H1 (cell line): ENCODE data around the gene ACSM3. TPM values are rescaled to one million over a fixed set of nuclear protein-coding genes. Genes with fewer than 3 reads are reported as not detected.

Experiments used
- CTCF ChIA-PET: fragments of 300-600 bp; sonication (Branson Sonifier 250); formaldehyde crosslinking; loops from one replicate; lab custom pipeline; 2021; ENCODE audit not compliant: partially characterized antibody; lab: Charles Lee
- POLR2A ChIA-PET: fragments of 300-600 bp; sonication (Branson Sonifier 250); formaldehyde crosslinking; loops from one replicate; lab custom pipeline; 2021; ENCODE audit warnings: inconsistent platforms; ENCODE audit not compliant: partially characterized antibody; lab: Charles Lee
- DNase-seq, 2 experiments: peaks; one replicate each; pipeline versions ENCODE4 v3.0.0 to v3.0.0-alpha.2; 2010 to 2022; ENCODE audit warnings: low spot score in 2 of 2, low read depth in 1 of 2, mixed read lengths in 1 of 2
- FAIRE-seq: peaks from 2 replicates; lab custom pipeline; 2011; peaks lifted over from hg19 to GRCh38; lab: Jason Lieb, UNC
- H2AFZ ChIP-seq: 2 replicates; pipeline ENCODE4 v1.8.1; 2012; ENCODE audit warnings: low read length, inconsistent platforms
- H2AK5ac ChIP-seq: 2 replicates; pipeline ENCODE4 v1.6.1; 2013; ENCODE audit warnings: low read depth, low read length
- H2BK120ac ChIP-seq: replicated peaks from 2 replicates; pipeline ENCODE3; 2013; ENCODE audit warnings: low read depth, low read length, inconsistent platforms
- H2BK12ac ChIP-seq: 2 replicates; pipeline ENCODE4 v1.6.1; 2013; ENCODE audit warnings: low read depth, low read length
- H2BK15ac ChIP-seq: 2 replicates; pipeline ENCODE4 v1.6.1; 2013; ENCODE audit warnings: low read length
- H2BK20ac ChIP-seq: 2 replicates; pipeline ENCODE4 v1.6.1; 2013; ENCODE audit warnings: low read length
- H2BK5ac ChIP-seq: 2 replicates; pipeline ENCODE4 v1.6.1; 2013; ENCODE audit warnings: low read depth, low read length
- H3K14ac ChIP-seq: 2 replicates; pipeline ENCODE4 v1.6.1; 2013; ENCODE audit warnings: inconsistent platforms; ENCODE audit not compliant: insufficient read length
- H3K18ac ChIP-seq: 2 replicates; pipeline ENCODE4 v1.6.1; 2013; ENCODE audit warnings: low read length; ENCODE audit errors: extremely low read depth
- H3K23ac ChIP-seq: 2 replicates; pipeline ENCODE4 v1.6.1; 2013; ENCODE audit warnings: inconsistent platforms; ENCODE audit not compliant: insufficient read length
- H3K23me2 ChIP-seq: 2 replicates; pipeline ENCODE4 v1.6.1; 2013; ENCODE audit warnings: low read depth, low read length
- H3K27ac ChIP-seq: 2 replicates; pipeline ENCODE4 v1.6.1; 2011; ENCODE audit warnings: low read depth, low read length, inconsistent platforms
- H3K27me3 ChIP-seq, 4 experiments: replicated peaks in 1 of 4; 1 replicate in 1 of 4; 2 replicates in 3 of 4; pipeline versions ENCODE4 v1.6.1 to v1.8.1; 2011 to 2013; ENCODE audit warnings: low read length in 3 of 4, mild to moderate bottlenecking in 3 of 4, inconsistent platforms in 2 of 4, mixed read lengths in 2 of 4, moderate library complexity in 1 of 4; ENCODE audit not compliant: control insufficient read depth in 3 of 4, insufficient read depth in 3 of 4; ENCODE audit errors: extremely low read depth in 1 of 4
- H3K36me3 ChIP-seq, 4 experiments: 2 replicates each; pipeline versions ENCODE4 v1.6.1 to v1.8.1; 2011 to 2013; ENCODE audit warnings: mild to moderate bottlenecking in 4 of 4, low read length in 3 of 4, moderate library complexity in 2 of 4, control low read depth in 1 of 4, inconsistent platforms in 1 of 4; ENCODE audit not compliant: insufficient read depth in 4 of 4, control insufficient read depth in 2 of 4
- H3K4ac ChIP-seq: replicated peaks from 2 replicates; pipeline ENCODE3; 2013; ENCODE audit warnings: low read length, low read depth, mixed read lengths, inconsistent platforms; ENCODE audit not compliant: insufficient read length
- H3K4me1 ChIP-seq, 4 experiments: replicated peaks in 1 of 4; 1 replicate in 1 of 4; 2 replicates in 3 of 4; pipeline versions ENCODE4 v1.6.1 to v1.8.1; 2011 to 2013; ENCODE audit warnings: low read length in 3 of 4, inconsistent platforms in 2 of 4, mixed read lengths in 1 of 4; ENCODE audit not compliant: insufficient read depth in 4 of 4, control insufficient read depth in 3 of 4
- H3K4me2 ChIP-seq, 2 experiments: 2 replicates each; pipeline versions ENCODE4 v1.6.1 to v1.8.1; 2011 to 2013; ENCODE audit warnings: low read depth in 2 of 2, low read length in 2 of 2, control low read depth in 1 of 2, inconsistent platforms in 1 of 2, mild to moderate bottlenecking in 1 of 2; ENCODE audit not compliant: insufficient read depth in 1 of 2
- H3K4me3 ChIP-seq, 4 experiments: fragments of 200-600, 300-600 bp in 1 of 4; sonication (generic), shearing (Covaris generic), sonication (Bioruptor Twin) in 1 of 4; 2 replicates each; pipeline versions ENCODE4 v1.5.1 to v1.8.1; 2011 to 2016; ENCODE audit warnings: low read length in 4 of 4, low read depth in 3 of 4, control low read depth in 2 of 4, inconsistent platforms in 2 of 4, mild to moderate bottlenecking in 2 of 4, mixed read lengths in 1 of 4, moderate library complexity in 1 of 4; ENCODE audit not compliant: insufficient read depth in 2 of 4; ENCODE audit errors: extremely low read depth in 1 of 4
- H3K56ac ChIP-seq: replicated peaks from 2 replicates; pipeline ENCODE3; 2013; ENCODE audit warnings: low read depth, mild to moderate bottlenecking, mixed read lengths, low read length, inconsistent platforms; ENCODE audit not compliant: insufficient read length
- H3K79me1 ChIP-seq: 2 replicates; pipeline ENCODE4 v1.6.1; 2013; ENCODE audit warnings: low read depth, low read length, control low read depth
- H3K79me2 ChIP-seq, 2 experiments: 2 replicates each; pipeline versions ENCODE4 v1.6.1 to v1.8.1; 2012 to 2013; ENCODE audit warnings: low read length in 2 of 2, mild to moderate bottlenecking in 2 of 2, inconsistent platforms in 1 of 2; ENCODE audit not compliant: insufficient read depth in 2 of 2, control insufficient read depth in 1 of 2
- H3K9ac ChIP-seq, 4 experiments: replicated peaks in 1 of 4; 1 replicate in 1 of 4; 2 replicates in 3 of 4; pipeline versions ENCODE4 v1.6.1 to v1.8.1; 2011 to 2013; ENCODE audit warnings: low read depth in 3 of 4, low read length in 3 of 4, control low read depth in 2 of 4, mild to moderate bottlenecking in 2 of 4, moderate library complexity in 2 of 4, inconsistent platforms in 1 of 4; ENCODE audit errors: extremely low read depth in 1 of 4
- H3K9me3 ChIP-seq, 2 experiments: 2 replicates each; pipeline versions ENCODE4 v1.6.1 to v1.8.1; 2012 to 2013; ENCODE audit warnings: mild to moderate bottlenecking in 2 of 2, moderate library complexity in 2 of 2, control low read depth in 1 of 2, inconsistent platforms in 1 of 2, low read depth in 1 of 2, low read length in 1 of 2, mixed read lengths in 1 of 2; ENCODE audit not compliant: insufficient read depth in 2 of 2
- H4K20me1 ChIP-seq, 2 experiments: replicated peaks in 1 of 2; 2 replicates each; pipeline versions ENCODE3 to v1.8.1; 2011 to 2013; ENCODE audit warnings: inconsistent platforms in 2 of 2, low read length in 2 of 2, mild to moderate bottlenecking in 1 of 2; ENCODE audit not compliant: insufficient read depth in 2 of 2, control insufficient read depth in 1 of 2
- H4K5ac ChIP-seq: 2 replicates; pipeline ENCODE4 v1.6.1; 2013; ENCODE audit warnings: low read length, low read depth, mixed read lengths, inconsistent platforms; ENCODE audit not compliant: insufficient read length
- H4K8ac ChIP-seq: 2 replicates; pipeline ENCODE4 v1.8.0; 2013; ENCODE audit warnings: mild to moderate bottlenecking, moderate library complexity, low read length, inconsistent platforms; ENCODE audit not compliant: insufficient read depth; ENCODE audit errors: extremely low read depth
- H4K91ac ChIP-seq: replicated peaks from 2 replicates; pipeline ENCODE3; 2013; ENCODE audit warnings: low read length, mixed read lengths, inconsistent platforms; ENCODE audit not compliant: insufficient read length
- BACH1 ChIP-seq: IDR thresholded peaks from 2 replicates; pipeline ENCODE4 v1.6.1; 2012; ENCODE audit warnings: low read length, improper control_type of control experiment
- POLR2A ChIP-seq, 2 experiments: IDR thresholded peaks; 1 replicate in 1 of 2; 2 replicates in 1 of 2; pipeline ENCODE4 v1.6.1; 2011; ENCODE audit warnings: low read depth in 2 of 2, low read length in 2 of 2, mild to moderate bottlenecking in 2 of 2; ENCODE audit errors: control extremely low read depth in 1 of 2
- RAD21 ChIP-seq, 2 experiments: IDR thresholded peaks in 1 of 2; conservative IDR thresholded peaks in 1 of 2; 2 replicates each; pipeline ENCODE4 v1.6.1; 2011; ENCODE audit warnings: low read depth in 2 of 2, low read length in 2 of 2, improper control_type of control experiment in 1 of 2, inconsistent platforms in 1 of 2, mild to moderate bottlenecking in 1 of 2, moderate library complexity in 1 of 2
- SRF ChIP-seq: IDR thresholded peaks from 2 replicates; pipeline ENCODE4 v1.6.1; 2011; ENCODE audit warnings: mild to moderate bottlenecking, low read depth, low read length, moderate library complexity
- TEAD4 ChIP-seq: IDR thresholded peaks from 2 replicates; pipeline ENCODE4 v1.6.1; 2012; ENCODE audit warnings: low read depth, low read length, inconsistent platforms, mixed read lengths
- WGBS, 2 experiments: shearing (Covaris generic) in 1 of 2; methylation state at CpG; one replicate each; pipeline versions ENCODE4 v1.1.6 to v1.1.7; 2013 to 2015; ENCODE audit warnings: low lambda C conversion rate in 2 of 2, mixed read lengths in 2 of 2, inconsistent platforms in 1 of 2, low coverage in 1 of 2, missing lambda C conversion rate in 1 of 2; ENCODE audit not compliant: insufficient replicate concordance in 2 of 2, insufficient coverage in 1 of 2, insufficient read length in 1 of 2; ENCODE audit errors: extremely low coverage in 1 of 2, missing lambda C conversion rate in 1 of 2; 5-methylcytosine and 5-hydroxymethylcytosine counted together
- polyA plus RNA-seq, 7 experiments: library from polyadenylated mRNA; depleted of rRNA in 3 of 7; stranded (reverse) in 5 of 7; unstranded in 2 of 7; fragments of >200 nt in 5 of 7; fragments of 200-250 nt in 2 of 7; gene quantifications; 1 replicate in 5 of 7; 2 replicates in 1 of 7; 4 replicates in 1 of 7; pipeline versions ENCODE4 v1.2.1 to v1.2.3, GENCODE V29; 2011 to 2013; ENCODE audit warnings: missing spikeins in 2 of 7, mixed read lengths in 2 of 7
- total RNA-seq: library from RNA; stranded (reverse); fragmentation: NEBNext Ultra II Directional; extraction: Animal tissue kit (Norgen Biotek cat#: 25700); gene quantifications from 2 replicates; pipeline ENCODE4 v1.2.1, GENCODE V29; 2021
- TF ChIP-seq, protein P1 (sequence below): IDR thresholded peaks from 2 replicates; pipeline ENCODE4 v1.6.1; 2011; ENCODE audit warnings: low read length, improper control_type of control experiment

ACSM3 gene
- total and polyA plus RNA-seq, 2 of the 8 experiments (the other 6 are each of a cell fraction or from before 2014, with no cell fraction given) = 5.7 to 6.2 TPM

DNA sequence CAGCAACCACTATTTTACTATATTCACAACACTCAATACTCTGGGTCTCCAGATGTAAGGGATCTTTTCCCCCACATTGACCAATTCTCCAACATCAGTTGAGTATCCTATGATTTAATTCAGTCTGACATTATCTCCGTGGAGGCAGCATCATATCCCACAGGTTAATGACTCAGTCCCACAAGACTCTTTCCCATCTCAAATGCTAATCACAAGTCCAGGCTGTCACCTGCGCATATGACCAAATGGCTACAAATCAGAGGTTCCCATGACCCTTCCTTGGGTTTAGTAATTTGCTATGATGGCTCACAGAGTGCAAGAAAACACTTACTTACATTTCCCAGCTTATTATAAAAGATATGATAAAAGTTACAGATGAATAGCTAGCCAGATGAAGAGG lies 18.7 kb downstream of the ACSM3 start:
- Histone ChIP-seq H3K56ac (no peak overlapping the region), H2BK15ac (no peak overlapping the region), H3K4ac (no peak overlapping the region)
- POLR2A ChIA-PET = no interaction called here
- FAIRE-seq (no peak), DNase-seq (no peak)
- TF ChIP-seq, protein P1, sequence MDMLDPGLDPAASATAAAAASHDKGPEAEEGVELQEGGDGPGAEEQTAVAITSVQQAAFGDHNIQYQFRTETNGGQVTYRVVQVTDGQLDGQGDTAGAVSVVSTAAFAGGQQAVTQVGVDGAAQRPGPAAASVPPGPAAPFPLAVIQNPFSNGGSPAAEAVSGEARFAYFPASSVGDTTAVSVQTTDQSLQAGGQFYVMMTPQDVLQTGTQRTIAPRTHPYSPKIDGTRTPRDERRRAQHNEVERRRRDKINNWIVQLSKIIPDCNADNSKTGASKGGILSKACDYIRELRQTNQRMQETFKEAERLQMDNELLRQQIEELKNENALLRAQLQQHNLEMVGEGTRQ = no peak
- no peak for TF ChIP-seq TEAD4
- TF ChIP-seq SRF = no peak
- no peak for TF ChIP-seq RAD21 (IDR thresholded peaks at IDR 0.05 in 1 of 2, conservative IDR thresholded peaks at IDR 0.05 in 1 of 2; ENCODE audit: low read depth in 2 of 2, low read length in 2 of 2)
- TF ChIP-seq BACH1 = no peak
- TF ChIP-seq POLR2A (IDR thresholded peaks at IDR 0.05; ENCODE audit: control extremely low read depth in 1 of 2, low read depth in 2 of 2, low read length in 2 of 2) = no peak
- TF ChIP-seq, all 59 proteins: peak for 0
- no peaks in the 10 kb centered on the region for H4K20me1 ChIP-seq
- H2BK120ac ChIP-seq = no peak overlapping the region
- no peaks in the 10 kb centered on the region for H3K4me1 ChIP-seq
- no peak overlapping the region for H3K18ac ChIP-seq
- no peak overlapping the region for H3K14ac ChIP-seq
- H3K9me3 ChIP-seq = no peaks in the 10 kb centered on the region
- H3K4me2 ChIP-seq = no peak overlapping the region
- H3K79me1 ChIP-seq = no peaks in the 10 kb centered on the region
- no peak overlapping the region for H3K27ac ChIP-seq
- no peak overlapping the region for H2BK12ac ChIP-seq
- no peak overlapping the region for H3K9ac ChIP-seq
- H2AK5ac ChIP-seq = no peak overlapping the region
- WGBS, 2 experiments = 85% methylated on average over 2 of the region's 2 CpGs; no CpG with 5 or more reads in 1 of the 2 experiments
- H3K79me2 ChIP-seq = no peaks in the 10 kb centered on the region
- H3K23ac ChIP-seq = no peak overlapping the region
- no peaks in the 10 kb centered on the region for H3K23me2 ChIP-seq
- no peaks in the 10 kb centered on the region for H3K36me3 ChIP-seq
- no peak overlapping the region for H2BK5ac ChIP-seq
- H2BK20ac ChIP-seq = no peak overlapping the region
- no peak overlapping the region for H2AFZ ChIP-seq
- no peak overlapping the region for H4K91ac ChIP-seq
- H4K8ac ChIP-seq = no peak overlapping the region
- H3K27me3 ChIP-seq = no peaks in the 10 kb centered on the region
- H4K5ac ChIP-seq = no peak overlapping the region
- H3K4me3 ChIP-seq = no peak overlapping the region
- CTCF ChIA-PET = interaction anchor here (0.6 to 1.5 kb wide), 3 partner anchors 8 to 44 kb away, joined by 3 to 7 read pairs (median 3); no protein-coding TSS in a partner anchor
